ENCODE results near the gene UNC5B. TPM values are rescaled to one million over a fixed set of nuclear protein-coding genes. Genes with fewer than 3 reads are reported as not detected.

The UNC5B gene
- polyA plus RNA-seq, 4 donors: 45.3 to 120 (median 62.3) TPM

GRCh38 chr10:71237843-71238623 is 25.7 kb downstream of the UNC5B start:
- no peak for DNase-seq (ENCODE audit: low read depth in 4 of 4, low spot score in 2 of 4)

DNA sequence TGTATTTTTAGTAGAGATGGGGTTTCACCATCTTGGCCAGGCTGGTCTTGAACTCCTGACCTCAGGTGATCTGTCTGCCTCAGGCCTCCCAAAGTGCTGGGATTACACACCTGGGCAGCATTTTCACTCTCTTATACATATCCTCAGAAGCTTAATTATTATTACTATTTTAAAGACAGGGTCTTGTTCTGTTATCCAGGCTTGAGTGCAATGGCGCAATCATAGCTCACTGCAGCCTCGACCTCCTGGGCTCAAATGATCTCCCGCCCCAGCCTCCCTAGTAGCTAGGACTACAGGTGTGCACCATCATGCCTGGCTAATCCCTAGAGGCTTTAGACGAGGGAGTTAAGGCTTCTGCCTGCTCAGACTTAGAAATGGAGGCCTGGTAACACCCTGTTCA is 26.3 kb downstream of the UNC5B start:
- DNase-seq (ENCODE audit: low read depth in 4 of 4, low spot score in 2 of 4): no peak

GRCh38 chr10:71239131-71239915 is 27.0 kb downstream of the UNC5B start:
- DNase-seq (ENCODE audit: low read depth in 4 of 4, low spot score in 2 of 4): no peak

DNA sequence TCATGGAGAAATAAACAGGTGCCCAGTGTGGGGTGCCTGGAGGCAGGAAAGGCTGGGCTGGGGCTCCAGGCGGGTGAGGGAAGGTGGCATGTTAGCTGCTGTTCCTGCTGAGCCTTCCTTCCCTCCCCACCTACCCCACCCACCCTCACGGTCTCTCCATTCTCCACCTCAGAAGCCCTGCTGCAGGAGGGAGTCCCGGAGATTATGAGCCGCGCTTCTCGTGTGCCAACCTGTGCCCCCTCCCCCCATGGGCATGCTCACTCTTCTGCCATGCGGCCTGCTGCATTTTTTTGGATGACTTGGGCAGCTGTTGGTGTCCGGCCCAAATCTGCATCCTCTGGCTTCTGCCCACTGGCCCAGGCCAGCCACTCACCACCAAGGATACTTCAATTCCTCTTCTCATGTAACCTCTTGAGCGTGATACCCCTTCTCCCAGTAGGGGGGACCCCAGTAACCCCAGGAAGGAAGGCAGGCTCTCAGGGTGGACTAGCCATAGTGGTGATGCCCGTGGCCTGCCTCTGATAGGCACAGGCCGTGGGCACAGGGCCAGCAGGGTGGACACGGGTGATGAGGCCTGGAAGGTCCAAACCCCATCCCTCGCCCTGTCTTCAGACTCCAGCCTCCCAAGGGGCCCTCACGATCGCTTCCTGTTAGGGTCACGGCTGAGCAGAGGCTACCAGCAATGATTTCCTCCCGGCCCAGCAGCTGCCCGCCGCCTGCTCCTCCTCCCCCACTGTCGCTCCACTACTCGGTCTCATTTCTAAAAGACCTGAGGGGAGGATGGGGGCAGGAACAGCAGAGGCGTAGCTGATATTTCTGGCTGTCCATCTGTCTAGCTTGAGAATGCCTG is 27.8 kb downstream of the UNC5B start:
- no peak for DNase-seq (ENCODE audit: low read depth in 4 of 4, low spot score in 2 of 4)

DNA sequence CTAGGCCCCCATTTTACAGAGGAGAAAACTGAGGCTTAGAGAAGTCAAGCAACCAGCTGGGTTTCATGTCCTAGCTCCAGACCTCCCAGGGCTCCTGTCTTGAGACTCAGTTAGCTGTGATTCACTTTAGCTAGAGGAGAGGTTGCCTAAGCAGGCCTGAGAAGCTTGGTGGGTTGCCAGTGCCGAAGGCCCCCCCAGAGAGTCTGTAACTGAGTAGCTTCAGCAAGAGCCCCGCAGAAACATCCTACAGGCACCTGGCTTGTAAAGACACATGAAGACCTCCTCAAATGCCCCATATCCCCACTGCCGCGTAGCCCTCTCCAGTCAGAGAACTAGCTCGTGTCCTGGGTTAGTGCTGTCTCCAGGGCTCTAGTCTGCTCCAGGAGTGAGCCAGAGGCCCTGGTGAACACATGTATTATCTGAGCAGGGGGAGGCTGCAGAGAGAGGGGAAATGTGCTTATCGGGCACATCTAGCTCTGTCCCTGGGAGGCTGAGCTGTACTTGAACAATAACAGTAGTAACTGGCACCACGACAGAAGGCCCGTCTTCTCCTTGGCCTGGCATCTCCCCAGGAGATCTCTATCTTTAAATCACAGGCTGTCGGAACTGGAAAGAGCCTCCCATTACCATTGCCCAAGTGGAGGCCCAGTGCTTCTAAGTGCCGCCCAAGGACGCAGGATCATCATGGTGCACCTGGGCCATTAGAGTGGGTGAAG is 28.9 kb downstream of the UNC5B start:
- no peak for DNase-seq (ENCODE audit: low read depth in 4 of 4, low spot score in 2 of 4)

- no peak for DNase-seq (ENCODE audit: low read depth in 4 of 4, low spot score in 2 of 4)
These were observed 29.7 kb downstream of the UNC5B start for GRCh38 chr10:71241830-71242621.

- DNase-seq (ENCODE audit: low read depth in 4 of 4, low spot score in 2 of 4): no peak
These were observed 30.2 kb downstream of the UNC5B start for GRCh38 chr10:71242622-71243009.

DNA sequence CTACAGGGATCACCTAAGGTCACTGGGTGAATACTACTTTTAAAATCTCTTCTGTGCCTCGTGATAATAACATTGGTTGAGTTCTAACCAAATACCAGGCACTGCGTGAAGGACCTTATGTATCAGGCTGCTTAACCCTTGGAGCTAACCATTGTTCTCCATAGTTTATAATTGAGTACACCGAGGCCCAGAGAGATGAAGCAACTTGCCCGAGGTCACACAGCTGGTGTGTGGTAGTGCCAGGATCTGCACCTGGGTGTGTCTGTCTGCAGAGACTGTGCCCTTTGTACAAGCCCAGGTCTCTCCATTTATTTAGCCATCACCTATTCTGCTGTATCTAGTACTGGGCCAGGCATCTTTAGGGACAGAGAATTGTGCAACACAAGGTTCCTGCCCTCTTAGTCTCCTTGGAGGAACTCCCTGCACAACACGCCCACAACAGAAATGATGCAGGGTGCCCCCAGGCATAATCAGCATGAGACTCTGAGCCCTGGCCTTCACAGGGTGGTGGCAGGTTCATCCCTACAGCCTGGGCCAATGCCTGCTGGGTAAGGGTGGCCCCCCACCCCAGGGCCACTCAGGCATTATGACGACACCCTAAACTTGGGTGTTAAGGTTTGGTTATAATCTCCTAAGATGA is 31.5 kb downstream of the UNC5B start:
- DNase-seq (ENCODE audit: low read depth in 4 of 4, low spot score in 2 of 4): no peak

- DNase-seq (ENCODE audit: low read depth in 4 of 4, low spot score in 2 of 4): peak in 2 of 4 donors; percentile 76
These were observed 32.4 kb downstream of the UNC5B start for GRCh38 chr10:71244431-71245419.

DNA sequence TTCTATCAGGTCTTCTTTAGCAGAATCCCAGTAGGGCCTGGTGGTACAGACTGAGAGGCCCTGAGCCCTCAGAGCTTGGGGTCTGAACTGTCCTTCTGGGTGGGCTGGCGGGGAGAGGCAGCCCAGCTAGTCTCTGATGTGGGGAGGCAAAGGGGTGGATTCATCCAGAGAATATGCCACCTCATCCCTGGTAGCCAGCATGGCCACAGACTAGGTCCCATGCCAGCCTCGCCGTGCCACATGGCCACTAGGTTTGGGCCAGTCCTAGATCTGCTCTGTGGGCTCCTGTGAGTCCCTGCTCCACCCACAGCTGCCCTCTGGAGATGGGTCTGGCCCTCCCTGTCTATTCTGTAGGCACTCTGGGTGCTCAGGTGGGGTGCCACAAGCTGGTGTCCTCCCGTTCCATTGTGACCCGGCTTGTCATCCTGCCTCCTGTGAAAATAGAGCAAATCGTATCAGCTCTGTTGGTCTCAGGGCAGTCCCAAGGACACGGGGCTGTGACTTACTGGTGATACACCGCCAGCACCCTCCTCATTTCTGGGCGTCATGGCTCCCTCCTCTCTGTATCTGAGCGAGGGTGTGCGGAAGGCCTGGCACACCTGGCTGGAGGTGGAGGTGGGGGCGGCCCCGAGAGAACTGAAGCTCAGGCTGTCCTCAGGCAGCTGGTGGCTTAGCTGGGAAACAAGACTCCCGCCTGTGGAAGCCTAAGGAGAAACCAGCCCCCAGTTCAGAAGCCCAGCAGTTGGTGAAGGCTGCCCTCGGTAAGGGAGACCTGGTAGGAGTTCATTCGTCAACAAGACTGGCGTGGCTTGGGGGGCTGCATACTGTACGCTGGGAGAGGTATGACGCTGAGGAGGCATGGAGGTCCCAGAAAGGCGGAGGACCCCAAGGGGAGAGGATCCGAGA is 33.3 kb downstream of the UNC5B start:
- DNase-seq (ENCODE audit: low read depth in 4 of 4, low spot score in 2 of 4): no peak

DNA sequence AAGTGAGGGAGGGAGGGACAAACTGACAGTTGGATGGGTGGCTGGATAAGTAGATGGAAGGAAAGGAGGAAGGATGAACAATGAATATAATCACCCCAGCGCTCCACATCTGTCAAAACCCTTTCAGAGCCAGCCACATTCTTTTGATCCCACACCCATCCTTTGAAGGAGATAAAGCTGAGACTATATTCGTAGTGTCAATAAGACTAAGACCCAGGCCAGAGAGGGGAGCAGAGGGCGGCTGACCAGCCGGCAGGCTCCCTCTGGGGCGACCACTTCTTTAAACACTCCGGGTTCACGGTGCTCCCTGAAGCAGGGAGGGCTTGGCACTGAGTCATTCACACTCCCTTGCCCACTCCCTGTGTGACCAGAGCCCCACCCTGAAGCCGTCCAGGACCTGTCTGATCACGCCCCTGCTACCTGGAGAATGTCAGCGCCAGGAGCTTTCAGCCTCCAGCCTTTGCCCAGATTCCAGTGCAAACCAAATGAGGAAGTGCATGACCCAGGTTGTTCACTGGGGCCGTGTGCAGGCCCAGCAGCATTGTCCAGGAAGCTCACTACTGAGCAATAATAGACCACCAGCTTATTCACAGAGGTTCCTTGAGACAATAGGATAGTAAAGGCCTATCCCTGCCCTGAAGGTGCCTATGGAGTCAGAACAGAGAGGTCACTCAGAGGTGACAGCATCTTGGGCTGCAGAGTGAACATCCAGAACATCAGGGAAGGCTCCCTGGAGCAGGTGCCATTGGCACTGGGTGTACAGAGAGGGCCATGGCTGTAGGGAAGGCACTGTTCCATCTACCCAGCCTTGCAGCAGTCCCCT is 34.4 kb downstream of the UNC5B start:
- DNase-seq (ENCODE audit: low read depth in 4 of 4, low spot score in 2 of 4): no peak

DNA sequence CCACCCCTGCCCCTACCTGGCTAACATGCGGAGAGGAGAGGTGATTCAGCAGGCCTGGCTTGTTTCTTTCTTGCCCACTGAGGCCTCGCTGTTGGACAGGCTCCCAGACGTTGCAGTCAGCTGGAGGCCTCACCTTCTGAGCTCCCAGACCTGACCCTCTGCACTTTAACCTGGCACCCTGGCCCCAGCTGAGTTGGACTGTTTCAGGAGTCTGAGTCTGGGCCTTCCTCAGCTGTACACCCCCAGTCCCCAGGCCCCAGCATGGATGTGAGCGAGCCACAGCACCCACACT is 35.0 kb downstream of the UNC5B start:
- no peak for DNase-seq (ENCODE audit: low read depth in 4 of 4, low spot score in 2 of 4)

DNA sequence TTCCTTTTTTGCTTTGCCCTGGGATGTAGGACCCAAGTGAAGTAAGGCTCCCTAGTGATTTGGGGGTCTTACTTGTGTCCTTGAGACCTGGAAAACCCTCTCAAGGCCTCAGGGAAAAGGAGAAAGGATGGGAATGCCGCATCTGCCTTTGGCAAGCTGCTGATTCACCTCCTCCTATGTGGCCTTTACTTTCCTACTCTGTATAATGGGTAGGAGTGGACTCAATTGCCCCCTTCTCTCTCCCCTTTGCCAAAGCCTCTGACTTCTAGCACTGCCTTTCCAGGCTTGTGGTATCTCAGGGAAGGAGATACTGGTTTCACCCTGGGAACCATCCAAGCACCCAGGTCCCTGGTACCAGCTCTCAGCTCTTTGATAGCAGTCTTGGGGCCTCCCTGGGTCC is 35.4 kb downstream of the UNC5B start:
- DNase-seq (ENCODE audit: low read depth in 4 of 4, low spot score in 2 of 4): no peak

DNA sequence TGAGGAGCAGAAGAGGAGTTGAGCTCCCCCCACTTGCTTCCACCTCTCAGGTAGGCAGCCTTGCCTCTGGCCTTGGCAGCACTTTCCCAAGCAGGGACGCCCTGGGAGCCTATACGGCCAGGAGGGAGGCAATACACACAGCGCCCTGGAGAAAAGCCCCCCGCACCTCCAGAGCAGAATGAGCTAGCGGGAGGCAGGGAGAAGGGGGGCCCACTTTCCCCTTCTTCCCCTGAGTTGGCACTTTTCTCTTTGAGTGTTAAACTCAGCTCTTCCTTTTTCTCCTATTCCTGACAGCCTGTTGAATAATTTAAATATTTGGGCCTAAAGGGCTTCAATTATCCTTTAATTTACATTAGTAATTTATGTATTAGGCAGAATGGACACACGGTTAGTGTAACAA is 35.8 kb downstream of the UNC5B start:
- DNase-seq (ENCODE audit: low read depth in 4 of 4, low spot score in 2 of 4): no peak

DNA sequence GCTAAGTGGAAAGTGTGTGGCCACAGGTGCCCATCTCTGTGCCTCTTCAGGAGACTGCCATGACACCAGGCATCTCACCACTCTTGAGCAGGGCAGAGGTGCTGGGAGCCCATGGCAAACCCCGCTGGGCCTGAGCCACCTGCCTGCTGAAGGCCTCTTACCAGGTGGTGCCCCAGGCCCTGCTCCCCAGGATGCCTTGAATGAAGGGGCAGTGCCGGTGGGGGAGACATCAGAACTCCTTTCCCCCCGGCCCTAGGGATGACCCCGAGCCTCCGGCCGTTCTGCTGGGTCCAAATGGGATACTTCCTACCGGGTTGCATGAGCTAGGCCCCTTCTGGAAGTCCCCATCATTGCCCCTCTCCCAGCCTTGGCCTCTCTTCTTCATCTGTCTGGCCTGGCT is 37.6 kb downstream of the UNC5B start:
- no peak for DNase-seq (ENCODE audit: low read depth in 4 of 4, low spot score in 2 of 4)

- DNase-seq (ENCODE audit: low read depth in 4 of 4, low spot score in 2 of 4): no peak
These were observed 38.0 kb downstream of the UNC5B start for GRCh38 chr10:71250405-71250804.
